Thyroid gland (tissue), 4 donors: Measurements from ENCODE around the gene KPNA2.
"Not testable (repeated sequence)": the region's sequence is repeated elsewhere in the genome, so short reads cannot be mapped to it uniquely, and the experiment has no call there.

Experiments
- POLR2A ChIP-seq, 2 donors: fragments of 450-650 bp; IDR thresholded peaks; one replicate each; pipeline ENCODE4 v1.6.1; 2017; ENCODE audit warnings: antibody characterized with exemption in 2 of 2, mild to moderate bottlenecking in 2 of 2, moderate library complexity in 1 of 2
- TF ChIP-seq, protein P1 (sequence below), 6 experiments: fragments of 200-600 bp in 3 of 6; fragments of 450-650 bp in 3 of 6; sonication (generic) in 3 of 6; IDR thresholded peaks; one replicate each; pipeline ENCODE4 v1.5.1; 2016 to 2019; ENCODE audit warnings: antibody characterized with exemption in 6 of 6, mild to moderate bottlenecking in 2 of 6, inconsistent platforms in 1 of 6, moderate library complexity in 1 of 6

DNA sequence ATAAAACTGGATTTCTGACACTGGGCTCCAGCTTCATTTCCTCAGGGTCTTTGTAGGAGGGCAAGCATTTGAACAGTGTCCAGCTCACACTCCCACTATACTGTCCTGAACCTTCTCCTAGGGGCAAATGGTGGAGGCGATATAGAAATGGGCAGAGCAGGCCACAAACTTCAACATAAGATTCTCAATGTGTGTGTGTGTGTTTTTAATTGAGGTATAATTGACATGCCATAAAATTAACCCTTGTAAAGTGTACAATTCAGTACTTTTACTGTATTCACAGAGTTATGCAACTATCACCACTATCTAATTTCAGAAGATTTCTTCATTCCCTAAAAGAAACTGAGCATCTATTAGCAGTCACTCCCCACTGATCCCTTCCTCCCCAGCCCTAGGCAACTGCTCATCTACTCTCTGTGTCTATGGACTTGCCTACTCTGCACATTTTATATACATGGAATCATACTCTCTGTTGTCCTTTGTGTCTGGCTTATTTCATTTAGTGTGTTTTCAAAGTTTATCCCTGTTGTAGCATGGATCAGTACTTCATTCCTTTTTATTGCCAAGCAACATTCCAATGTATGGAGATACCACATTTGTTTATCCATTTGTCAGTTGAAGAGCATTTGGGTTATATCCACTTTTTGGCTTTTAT, 40.5 kb downstream of the KPNA2 start:
- TF ChIP-seq, protein P1, sequence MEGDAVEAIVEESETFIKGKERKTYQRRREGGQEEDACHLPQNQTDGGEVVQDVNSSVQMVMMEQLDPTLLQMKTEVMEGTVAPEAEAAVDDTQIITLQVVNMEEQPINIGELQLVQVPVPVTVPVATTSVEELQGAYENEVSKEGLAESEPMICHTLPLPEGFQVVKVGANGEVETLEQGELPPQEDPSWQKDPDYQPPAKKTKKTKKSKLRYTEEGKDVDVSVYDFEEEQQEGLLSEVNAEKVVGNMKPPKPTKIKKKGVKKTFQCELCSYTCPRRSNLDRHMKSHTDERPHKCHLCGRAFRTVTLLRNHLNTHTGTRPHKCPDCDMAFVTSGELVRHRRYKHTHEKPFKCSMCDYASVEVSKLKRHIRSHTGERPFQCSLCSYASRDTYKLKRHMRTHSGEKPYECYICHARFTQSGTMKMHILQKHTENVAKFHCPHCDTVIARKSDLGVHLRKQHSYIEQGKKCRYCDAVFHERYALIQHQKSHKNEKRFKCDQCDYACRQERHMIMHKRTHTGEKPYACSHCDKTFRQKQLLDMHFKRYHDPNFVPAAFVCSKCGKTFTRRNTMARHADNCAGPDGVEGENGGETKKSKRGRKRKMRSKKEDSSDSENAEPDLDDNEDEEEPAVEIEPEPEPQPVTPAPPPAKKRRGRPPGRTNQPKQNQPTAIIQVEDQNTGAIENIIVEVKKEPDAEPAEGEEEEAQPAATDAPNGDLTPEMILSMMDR (IDR thresholded peaks at IDR 0.05) = not testable (repeated sequence)
- TF ChIP-seq POLR2A (IDR thresholded peaks at IDR 0.05) = not testable (repeated sequence)
